GM18498 (cell line): ENCODE data around the gene HTR3E.
"Not testable (repeated sequence)": the region's sequence is repeated elsewhere in the genome, so short reads cannot be mapped to it uniquely, and the experiment has no call there.

Source experiments
- ATAC-seq: cut with Tn5 transposase; IDR thresholded peaks from one replicate; pipeline ENCODE4 v1.9.1; 2021; ENCODE audit warnings: mild to moderate bottlenecking, moderate library complexity; ENCODE audit not compliant: unreplicated experiment

HTR3E gene

DNA sequence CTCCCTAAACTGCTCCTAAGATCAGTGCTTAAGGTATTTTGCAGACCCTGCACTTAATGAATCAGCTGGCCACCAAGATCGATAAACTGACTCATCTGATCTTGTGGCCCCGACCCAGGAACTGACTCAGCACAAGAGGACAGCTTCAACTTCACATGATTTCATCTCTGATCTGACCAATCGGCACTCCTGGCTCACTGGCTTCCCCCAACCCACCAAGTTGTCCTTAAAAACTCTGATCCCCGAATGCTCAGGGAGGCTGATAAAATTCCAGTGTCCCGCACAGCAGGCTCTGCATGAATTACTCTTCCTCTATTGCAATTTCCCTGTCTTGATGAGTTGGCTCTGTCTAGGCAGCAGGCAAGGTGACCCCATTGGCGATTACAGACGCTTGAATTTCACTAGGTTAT, 13.5 kb downstream of the HTR3E start:
- ATAC-seq: no peak

GRCh38 chr3:184116017-184116416, 19.2 kb downstream of the HTR3E start:
- ATAC-seq: no peak

GRCh38 chr3:184117636-184118035, 20.8 kb downstream of the HTR3E start:
- ATAC-seq: no peak

- not testable (repeated sequence) for ATAC-seq
Measured at GRCh38 chr3:184121031-184121430, 24.2 kb downstream of the HTR3E start.

DNA sequence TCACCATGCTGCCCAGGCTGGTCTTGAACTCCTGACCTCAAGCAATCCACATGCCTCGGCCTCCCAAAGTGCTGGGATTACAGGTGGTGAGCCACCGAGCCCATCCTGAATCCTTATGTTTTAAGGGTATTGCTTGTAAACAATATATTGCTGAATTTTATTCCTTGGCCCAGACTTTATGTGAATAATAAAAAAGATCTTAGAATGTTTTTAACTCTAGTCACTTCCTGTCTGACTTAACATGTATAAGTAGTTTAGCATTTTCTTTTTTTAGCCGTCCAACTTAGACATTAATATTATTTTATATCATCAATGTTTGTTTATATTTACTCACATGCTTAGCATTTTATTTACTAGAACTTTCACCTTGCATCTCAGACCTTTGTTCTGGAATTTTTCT, 29.1 kb downstream of the HTR3E start:
- ATAC-seq: no peak

DNA sequence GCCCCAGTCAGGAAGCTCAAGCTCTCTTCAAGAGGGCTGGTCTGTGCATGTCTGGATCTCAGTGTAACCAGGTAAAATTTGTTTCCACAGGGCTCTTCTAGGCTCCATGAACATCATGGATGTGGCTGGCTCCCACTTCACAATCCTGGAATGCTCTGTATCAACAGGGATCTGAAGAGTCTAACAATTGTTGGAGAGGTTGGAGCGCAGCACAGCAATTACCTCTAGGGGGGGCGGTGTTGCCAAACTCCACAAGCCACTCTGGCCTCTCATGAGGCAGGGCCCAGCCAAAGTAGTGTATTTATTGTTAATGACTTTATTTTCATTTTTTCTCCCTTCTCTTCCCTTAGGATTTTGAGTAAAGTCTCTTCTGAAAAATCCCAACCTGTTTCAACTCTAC, 32.1 kb downstream of the HTR3E start:
- no peak for ATAC-seq

DNA sequence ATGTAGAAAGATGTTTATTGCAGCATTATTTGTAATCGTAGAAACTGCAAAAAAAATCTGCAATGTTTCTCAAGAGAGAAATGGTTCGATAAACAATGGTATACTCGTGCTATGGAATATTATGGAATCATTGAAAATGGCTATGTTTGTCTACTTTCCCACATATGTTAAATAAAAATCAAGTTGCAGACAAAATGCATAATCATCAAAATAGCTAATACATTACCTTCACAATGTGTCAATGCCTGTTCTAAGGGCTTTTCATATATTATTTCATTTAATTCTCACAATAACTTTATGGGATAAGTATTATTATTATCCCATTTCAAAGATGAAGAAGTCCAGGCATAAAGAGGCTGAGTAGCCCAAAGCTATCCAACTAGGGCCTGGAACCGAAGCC, 36.1 kb downstream of the HTR3E start:
- ATAC-seq: no peak

GRCh38 chr3:184133840-184134745, 37.2 kb downstream of the HTR3E start:
- peak; percentile 40 for ATAC-seq

DNA sequence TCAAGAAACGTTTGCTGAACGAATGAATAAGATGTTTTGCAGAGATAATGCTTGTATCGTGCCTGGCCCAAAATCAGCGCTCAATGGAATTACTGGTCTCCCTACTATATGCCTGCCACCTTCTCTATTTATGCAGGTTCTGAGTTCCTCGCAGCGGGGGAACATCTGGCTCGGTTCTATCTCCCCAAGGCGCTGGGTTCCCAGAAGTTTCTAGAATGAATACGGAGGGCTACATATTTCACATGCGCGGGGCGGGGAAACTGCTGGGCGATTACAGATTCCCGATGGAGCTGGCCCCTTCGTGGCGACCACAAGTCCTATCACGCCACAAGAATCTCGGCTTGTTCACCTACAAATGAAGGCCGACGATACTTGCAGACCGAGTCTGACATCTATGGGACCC, 37.9 kb downstream of the HTR3E start:
- peak; percentile 7 for ATAC-seq

GRCh38 chr3:184135149-184135910, 38.5 kb downstream of the HTR3E start, which contains the start of gene EIF2B5:
Gene EIF2B5 (plus strand): TSS chr3:184135358. CDS start chr3:184135386, 28 bp downstream.
- peak; percentile 91 for ATAC-seq

GRCh38 chr3:184135911-184136260, 39.0 kb downstream of the HTR3E start:
- no peak for ATAC-seq

DNA sequence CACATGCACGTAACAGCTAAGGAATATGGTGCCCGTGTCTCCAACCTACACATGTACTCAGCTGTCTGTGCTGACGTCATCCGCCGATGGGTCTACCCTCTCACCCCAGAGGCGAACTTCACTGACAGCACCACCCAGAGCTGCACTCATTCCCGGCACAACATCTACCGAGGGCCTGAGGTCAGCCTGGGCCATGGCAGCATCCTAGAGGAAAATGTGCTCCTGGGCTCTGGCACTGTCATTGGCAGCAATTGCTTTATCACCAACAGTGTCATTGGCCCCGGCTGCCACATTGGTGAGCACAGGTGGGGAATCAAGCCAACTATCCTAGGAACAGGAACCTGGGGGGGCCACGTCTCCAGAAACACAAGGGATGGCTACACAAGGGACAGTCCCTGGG, 43.6 kb downstream of the HTR3E start:
- ATAC-seq: no peak

- ATAC-seq: no peak
Measured at GRCh38 chr3:184142199-184142598, 45.3 kb downstream of the HTR3E start.

DNA sequence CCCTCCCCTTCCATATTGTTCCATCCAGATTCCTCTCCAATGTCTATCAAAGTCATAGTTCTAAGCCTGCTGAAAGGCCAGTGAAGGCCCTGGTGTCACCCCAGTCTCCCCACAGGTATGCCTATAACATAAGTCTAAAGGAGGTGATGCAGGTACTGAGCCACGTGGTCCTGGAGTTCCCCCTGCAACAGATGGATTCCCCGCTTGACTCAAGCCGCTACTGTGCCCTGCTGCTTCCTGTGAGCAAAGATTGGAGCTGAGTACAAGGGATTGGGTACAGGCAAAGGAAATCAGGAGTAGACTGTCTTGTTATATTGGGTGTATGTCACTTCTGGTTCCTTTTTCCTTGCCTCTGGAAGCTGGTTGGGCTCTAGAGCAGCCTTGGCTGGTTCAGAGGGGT, 46.5 kb downstream of the HTR3E start:
- ATAC-seq: no peak

GRCh38 chr3:184144505-184144904, 47.6 kb downstream of the HTR3E start:
- no peak for ATAC-seq

- no peak for ATAC-seq
Measured at GRCh38 chr3:184145111-184145524, 48.3 kb downstream of the HTR3E start.

DNA sequence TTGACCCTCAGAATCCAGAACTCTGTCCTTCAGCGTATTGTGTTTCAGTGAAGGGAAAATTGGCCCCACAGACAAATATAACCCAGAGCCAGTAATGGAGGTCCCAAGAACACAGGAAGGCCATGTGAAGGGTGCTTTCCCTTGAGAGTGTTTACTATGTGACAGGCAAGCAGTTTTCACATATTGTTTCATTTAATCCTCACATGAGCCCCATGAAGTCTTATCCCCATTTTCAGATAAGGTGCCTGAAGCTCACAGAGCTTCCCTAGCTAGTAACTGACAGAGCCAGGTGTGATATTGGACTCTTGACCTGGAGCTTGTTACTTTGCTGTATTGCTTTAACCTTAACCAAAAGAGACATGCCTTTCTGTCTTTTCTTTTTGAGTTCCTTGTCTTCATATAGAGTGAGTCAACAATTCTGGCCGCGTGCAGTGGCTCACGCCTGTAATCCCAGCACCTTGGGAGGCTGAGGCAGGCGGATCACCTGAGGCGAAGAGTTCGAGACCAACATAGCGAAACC, 48.9 kb downstream of the HTR3E start:
- no peak for ATAC-seq

DNA sequence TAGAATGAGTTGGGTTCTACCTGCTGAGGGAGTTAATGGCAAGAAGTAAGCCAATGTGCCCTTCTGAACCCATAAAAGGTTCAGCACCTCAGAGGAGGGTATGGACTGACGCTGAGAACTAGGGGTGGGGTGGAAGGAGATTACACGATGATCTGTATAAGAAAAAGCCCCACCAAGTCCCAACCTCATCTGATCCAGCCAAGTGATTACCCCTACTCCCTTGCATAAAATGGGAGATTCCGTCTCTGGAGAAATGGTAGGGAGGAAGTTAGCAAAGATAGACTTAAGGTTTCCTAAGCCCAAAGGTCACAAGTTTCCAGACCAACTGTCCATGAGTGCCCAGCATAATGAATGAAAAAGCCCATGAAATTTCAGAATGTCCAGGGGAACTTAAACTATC, 51.2 kb downstream of the HTR3E start:
- ATAC-seq: no peak

DNA sequence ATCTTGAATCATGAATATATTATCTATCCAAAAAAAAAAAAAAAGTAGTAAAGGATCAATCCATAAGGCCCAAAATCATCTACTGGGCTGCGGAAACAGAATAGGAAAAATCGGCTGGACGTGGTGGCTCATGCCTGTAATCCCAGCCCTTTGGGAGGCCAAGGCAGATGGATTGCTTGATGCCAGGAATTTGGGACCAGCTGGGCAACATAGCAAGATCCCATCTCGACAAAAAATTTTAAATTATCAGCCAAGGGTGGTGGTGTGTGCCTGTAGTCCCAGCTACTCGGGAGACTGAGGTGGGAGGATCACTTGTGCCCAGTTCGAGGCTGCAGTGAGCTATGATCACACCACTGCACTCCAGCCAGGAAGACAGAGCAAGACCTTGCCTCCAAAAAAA, 52.3 kb downstream of the HTR3E start:
- ATAC-seq: no peak

DNA sequence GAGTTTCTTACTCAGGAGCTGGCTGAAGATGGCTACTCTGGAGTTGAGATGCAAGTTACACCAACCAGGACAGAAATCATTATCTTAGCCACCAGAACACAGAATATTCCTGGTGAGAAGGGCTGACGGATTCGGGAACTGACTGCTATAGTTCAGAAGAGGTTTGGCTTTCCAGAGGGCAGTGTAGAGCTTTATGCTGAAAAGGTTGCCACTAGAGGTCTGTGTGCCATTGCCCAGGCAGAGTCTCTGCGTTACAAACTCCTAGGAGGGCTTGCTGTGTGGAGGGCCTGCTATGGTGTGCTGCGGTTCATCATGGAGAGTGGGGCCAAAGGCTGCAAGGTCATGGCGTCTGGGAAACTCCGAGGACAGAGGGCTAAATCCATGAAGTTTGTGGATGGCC, 52.9 kb downstream of the HTR3E start:
- not testable (repeated sequence) for ATAC-seq

DNA sequence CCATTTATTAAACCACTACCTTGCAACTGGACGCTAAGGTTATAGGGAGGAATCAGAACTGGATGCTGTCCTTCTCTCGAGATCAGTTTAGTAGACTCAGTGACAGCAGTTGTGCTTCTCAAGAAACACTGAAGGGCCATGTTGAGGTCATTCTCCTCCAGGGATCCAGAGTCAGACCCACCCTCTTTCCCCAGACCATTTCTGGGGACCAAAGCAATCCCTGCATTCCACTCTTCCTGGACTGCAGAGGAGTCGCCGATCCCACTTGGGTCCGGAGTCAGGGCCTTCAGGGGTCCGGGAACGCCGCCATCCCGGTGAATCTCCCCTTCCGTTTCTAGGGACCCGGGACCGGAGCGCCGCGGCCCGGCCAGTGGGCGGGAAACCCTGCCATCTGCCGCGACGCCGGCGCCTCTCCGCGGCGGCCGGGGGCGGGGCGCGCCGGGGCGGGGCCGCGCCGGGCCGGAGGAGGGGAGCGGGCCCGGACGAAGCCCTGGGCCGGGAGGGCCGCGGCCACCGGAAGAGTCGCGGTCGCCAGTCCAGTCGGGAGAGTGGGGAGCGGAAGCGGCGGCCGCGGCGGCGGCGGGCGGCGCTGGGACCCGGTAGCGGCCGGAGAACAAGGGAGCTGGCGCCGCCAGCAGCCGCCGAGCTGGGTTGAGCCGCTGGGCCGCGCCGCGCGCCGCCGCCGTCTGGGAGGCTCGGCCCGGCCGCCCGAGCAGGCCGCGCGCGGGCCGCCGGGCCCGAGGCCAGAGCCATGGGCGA, 58.2 kb downstream of the HTR3E start, which contains the start of gene DVL3:
TSS of gene DVL3 (plus strand) at position 493 of the 759 bp plus-strand sequence. CDS start at position 752, 259 bp downstream.
- peak; percentile 79 for ATAC-seq
